MV-4-11 (cell line): ENCODE measurements around the gene GPNMB.
A peak's percentile ranks its signal among the peaks of the same experiment; 100 is the strongest.

Experiments used
- DNase-seq: peaks from one replicate; lab custom pipeline; 2025; lab: John Stamatoyannopoulos, UW

GPNMB gene

DNA sequence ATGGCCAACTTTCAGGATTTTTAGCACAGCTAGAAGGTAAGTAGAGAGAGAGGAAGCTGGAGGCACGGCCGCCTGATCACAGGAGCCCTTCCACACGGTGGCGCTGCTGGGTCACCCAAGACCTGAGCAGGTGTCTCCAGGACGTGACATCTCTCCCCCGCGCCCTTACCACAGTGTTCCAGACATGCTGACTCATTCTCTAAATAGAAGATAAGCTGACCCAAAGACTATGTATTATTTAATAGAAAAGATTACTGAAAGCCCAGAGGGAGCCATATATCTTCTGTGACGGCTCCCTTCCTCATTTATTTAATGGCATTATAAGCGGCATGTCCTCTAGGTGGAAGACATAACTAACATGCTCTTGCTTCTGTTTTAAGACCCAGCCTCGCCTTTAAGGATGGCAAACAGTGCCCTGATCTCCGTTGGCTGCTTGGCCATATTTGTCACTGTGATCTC lies 26.6 kb downstream of the GPNMB start:
- peak; percentile 51 for DNase-seq

- DNase-seq = no peak
Observed at GRCh38 chr7:23275912-23276311, 29.3 kb downstream of the GPNMB start.

DNA sequence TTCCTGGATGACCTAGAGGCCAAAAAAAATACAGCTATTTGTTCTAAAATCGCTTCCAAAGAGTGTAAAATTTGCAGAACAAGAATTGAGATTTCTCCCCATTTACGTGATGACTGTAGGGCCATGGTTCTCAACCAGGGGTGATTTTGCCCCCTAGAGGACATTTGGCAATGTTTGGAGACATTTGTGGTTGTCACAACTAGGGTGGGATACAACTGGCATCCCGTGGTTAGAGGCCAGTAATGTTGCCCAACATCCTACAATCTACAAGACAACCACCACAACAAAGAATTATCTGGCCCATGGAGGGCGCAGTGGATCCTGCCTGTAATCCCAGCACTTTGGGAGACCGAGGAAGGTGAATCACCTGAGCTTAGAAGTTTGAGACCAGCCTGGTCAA lies 29.8 kb downstream of the GPNMB start:
- DNase-seq = peak; percentile 83

DNA sequence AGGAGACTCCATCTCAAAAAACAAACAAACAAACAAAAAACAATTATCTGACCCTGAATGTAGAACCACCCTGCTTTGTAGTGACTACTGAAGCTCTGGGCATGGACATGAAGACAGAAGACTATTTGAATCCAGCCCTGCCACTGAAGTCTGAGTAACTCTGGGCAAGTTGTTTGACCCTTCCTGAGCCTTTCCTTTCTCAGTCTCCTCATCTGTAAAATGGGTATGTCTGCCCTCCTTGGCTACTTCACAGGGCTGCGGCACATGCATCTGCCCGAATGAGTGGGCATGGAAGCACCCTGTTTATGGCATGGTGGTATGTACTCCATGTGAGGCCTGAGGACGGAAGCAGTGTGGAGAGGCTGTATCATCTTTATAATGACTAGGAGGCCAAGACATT lies 30.4 kb downstream of the GPNMB start:
- DNase-seq = no peak

GRCh38 chr7:23277359-23277989 lies 30.9 kb downstream of the GPNMB start:
- DNase-seq = peak; percentile 86

- no peak for DNase-seq
Observed at GRCh38 chr7:23279819-23280525, 33.4 kb downstream of the GPNMB start.

DNA sequence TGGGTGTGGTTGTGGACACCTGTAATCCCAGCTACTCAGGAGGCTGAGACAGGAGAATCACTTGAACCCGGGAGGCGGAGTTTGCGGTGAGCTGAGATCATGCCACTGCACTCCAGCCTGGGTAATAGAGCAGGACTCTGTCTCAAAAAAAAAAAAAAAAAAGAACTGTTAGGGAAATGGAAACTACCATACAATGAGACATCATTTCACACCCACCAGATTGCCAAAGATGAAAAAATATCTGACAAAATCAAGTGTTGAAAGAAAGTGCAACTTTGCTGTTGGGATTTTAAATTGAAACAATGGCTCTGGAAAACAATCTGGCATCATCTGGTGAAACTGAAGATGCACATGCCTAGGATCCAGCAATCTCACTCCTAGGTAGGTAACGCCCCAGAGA lies 36.5 kb downstream of the GPNMB start:
- DNase-seq = no peak

DNA sequence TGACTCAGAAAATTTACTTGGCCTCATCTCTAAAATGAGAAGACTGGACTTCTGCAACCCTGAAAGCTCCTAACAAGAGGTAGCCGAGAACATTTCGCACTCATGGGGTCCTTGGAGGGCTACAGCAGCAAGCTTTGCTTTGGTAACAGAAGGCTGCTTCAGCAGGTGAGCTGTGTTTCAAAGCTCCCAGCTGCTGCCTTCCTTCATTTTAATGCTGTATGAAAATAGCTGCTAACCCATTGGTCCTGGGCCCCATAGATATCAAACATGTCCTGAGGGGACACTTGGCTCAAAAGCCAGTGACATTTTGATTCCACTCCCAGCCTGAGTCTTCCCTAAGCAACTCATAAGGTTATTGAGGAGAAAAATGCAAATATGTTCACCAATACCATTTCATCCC lies 38.3 kb downstream of the GPNMB start:
- DNase-seq = no peak

DNA sequence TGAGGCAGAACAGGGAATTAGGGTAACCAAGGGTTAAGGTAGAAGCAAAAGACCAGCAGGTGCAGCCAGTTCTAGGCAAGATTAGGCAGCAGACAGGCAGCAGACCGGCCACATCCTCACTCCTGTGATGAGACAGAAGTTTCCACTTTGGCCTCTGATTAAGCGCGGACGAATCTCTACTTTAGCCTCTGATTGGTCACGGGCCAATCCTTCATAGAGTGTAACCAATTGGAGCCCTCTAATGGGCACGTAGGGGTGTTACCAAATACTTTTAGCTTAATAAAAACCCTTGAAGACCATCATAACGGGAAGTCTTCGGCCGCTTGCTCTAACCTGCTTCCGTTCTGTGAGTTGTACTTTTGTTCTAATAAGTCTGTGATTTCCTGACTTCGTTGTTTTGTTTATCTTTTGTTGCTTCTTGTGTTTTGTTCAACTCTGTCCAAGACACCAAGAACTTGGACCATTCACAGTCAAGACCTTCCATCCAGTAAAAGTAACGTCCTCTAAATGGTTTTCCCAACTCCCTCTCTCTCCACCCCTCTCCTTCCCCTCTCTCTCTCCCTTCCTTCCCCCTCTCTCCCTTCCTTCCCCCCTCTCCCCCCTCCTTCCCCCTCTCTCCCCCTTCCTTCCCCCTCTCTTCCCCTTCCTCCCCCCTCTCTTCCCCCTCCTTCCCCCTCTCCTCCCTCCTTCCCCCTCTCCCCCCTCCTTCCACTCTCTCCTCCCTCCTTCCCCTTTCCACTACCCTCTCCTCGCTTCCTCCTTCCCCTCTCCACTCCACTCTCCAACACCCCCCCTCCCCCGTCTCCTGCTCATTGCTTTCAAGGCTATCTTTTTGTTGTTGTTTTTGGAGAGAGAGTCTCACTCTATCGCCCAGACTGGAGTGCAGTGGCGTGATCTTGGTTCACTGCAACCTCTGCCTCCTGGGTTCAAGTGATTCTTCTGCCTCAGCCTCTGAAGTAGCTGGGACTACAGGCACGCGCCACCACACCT lies 39.4 kb downstream of the GPNMB start:
- peak; percentile 10 for DNase-seq

- peak; percentile 53 for DNase-seq
Observed at GRCh38 chr7:23287612-23288011, 41.0 kb downstream of the GPNMB start.

GRCh38 chr7:23290993-23291392 lies 44.4 kb downstream of the GPNMB start:
- DNase-seq = no peak

DNA sequence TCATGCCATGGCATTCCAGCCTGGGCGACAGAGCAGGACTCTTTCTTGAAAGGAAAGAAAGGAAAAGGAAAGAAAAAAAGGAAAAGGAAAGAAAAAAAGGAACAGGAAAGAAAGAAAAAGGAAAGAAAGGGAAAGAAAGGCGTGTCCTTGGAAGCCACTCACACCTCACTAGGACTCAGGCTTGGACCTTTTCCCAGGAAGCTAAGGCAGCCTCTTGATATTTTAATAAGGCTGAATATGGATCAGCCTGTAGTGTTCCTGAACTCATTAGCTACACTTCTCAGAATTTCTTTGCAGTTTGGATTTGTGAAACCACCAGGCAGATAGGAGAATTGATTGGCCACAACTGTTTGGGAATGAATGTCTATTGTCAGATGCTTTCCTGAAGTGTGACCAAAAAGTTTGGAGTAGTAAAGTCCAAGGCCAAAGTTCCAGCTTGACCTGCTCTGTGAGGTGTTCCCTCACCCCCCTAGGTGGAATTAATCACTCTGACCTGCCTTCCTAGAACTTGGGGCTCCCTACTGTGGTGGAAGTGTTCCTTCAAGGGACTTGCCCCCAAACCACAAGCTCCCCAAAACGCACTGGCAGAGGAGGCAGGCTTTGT lies 45.5 kb downstream of the GPNMB start:
- DNase-seq = no peak

GRCh38 chr7:23292623-23293022 lies 46.0 kb downstream of the GPNMB start:
- no peak for DNase-seq

DNA sequence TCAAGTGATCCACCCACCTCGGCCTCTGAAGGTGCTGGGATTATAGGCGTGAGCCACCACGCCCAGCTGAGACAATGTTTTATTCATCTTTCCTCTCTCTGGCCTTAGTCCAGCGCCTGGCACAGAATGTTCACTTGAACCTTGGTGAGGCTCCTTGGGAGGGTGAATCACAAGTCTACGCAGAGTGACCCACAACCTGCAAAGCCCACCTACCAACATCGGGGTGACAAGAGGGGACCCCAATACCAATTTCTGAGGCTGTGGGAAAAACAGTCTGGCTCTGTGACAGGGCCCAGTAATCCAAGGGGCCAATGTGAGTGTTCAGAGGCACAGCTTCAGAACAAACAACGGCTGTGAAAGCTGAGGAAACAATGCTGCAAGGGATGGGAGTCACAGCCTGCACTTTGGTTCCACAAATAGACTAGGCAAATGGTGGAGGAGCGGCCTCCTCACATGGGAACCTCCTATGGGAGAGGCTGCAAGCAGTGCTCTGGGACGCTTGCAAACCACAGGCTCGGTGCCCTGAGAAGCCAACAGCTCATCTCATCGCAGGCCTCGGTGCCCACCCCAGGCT lies 47.0 kb downstream of the GPNMB start:
- DNase-seq = no peak

DNA sequence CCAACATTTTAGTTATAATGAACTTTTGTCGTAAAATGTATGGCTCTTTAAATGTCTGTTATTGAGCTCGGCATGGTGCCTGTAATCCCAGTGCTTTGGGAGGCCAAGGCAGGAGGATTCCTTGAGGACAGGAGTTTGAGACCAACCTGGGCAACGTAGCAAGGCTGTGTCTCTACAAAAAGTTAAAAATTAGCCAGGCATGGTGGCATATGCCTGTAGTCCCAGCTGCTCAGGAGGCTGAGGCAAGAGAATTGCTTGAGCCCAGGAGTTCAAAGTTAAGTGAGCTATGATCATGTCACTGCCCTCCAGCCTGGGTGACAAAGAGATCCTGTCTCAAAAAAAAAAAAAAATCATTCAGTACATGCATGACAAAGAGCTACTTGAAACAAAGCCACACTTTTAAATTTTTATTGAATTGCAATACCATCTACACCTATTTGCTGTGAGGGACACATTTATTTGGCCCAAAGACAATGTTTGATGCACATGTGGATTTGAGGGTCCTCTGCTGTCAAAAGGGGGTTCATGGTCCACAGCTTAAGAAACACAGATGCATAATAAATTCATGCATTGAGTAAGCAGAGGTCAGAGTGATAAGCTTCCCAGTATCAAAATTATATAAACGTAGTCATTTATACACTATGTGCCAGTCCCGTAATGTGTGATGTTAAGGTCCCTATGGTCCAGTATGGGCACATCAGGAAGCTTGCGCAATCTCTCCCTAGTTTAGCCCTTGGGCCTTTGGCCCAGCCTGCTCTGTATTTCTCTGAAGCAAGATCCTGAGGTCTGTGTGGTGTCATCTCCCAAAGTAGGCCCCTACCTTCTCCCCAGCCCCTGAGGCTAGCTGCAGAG lies 48.2 kb downstream of the GPNMB start:
- DNase-seq = peak; percentile 74

DNA sequence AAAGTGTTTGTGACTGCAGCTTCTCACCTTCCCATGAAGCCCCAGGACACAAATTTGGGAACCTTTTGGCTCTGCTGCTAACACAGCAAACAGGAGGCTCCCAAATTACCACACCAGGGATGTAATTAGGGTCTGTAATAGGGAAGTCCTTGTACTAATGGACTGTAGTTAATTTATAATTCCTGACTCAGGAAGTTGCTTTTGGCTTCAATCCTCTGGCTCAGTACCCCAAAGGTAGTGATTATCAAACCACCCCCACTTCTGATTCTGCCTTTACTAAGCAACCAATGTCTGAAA lies 48.8 kb downstream of the GPNMB start:
- no peak for DNase-seq

GRCh38 chr7:23298141-23298881 lies 51.7 kb downstream of the GPNMB start:
- no peak for DNase-seq

DNA sequence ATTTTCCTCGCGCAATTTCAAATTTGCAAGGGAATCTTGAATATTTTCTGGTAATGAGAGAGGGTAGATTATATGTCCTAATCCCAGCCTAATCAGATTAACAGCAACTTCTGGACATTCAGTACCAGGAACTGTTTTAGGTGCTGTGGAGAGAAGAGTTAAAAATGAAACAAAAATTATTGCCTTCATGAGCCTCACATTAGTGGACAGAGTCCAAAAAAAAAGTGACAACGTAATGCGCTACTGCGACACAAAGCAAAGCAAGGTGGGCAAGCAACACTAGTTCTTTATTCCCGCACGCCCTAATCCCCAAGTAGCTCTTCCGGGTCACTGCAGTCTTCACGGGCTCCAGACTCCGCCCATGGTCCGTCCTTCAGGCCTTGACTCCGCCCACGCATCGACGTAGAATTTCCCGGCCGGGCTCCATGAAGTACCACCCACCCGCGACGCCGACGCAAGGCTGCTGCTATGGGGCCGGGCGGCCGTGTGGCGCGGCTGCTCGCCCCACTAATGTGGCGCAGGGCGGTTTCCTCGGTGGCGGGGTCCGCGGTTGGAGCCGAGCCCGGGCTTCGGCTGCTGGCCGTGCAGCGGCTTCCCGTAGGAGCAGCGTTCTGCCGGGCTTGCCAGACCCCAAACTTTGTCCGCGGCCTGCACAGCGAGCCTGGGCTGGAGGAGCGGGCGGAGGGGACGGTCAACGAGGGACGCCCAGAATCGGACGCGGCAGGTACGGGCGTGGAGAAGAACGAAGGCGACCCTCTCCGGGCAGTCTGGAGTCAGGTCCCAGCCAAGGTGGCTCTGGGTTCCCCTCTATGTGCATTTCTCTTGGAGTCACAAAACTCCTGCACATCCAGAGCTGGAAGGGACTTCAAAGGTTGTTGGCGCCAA lies 52.6 kb downstream of the GPNMB start, which contains the start of gene MALSU1:
Gene MALSU1 (plus strand): TSS at position 455 of the 885 bp plus-strand sequence. CDS start 14 bp downstream, at position 469.
- DNase-seq = peak; percentile 95

- DNase-seq = no peak
Observed at GRCh38 chr7:23299770-23300300, 53.3 kb downstream of the GPNMB start.
